Body of pancreas (tissue), 4 donors: Measurements from ENCODE around the gene CTSE. TPM values are rescaled to one million over a fixed set of nuclear protein-coding genes. Genes with fewer than 3 reads are reported as not detected.

Experiments used
- ATAC-seq: fragments of 150-250 bp; one replicate; pipeline ENCODE4 v1.9.1; 2016
- DNase-seq, 4 donors: peaks; one replicate each; pipeline ENCODE4 v3.0.0-alpha.2; 2019
- H3K27ac ChIP-seq, 4 donors: fragments of 200-600 bp; sonication (generic); 1 replicate in 3 of 4; 2 replicates in 1 of 4; pipeline versions ENCODE4 v1.5.1 to v1.6.1; 2016 to 2019; ENCODE audit warnings: mild to moderate bottlenecking in 1 of 4, mixed read lengths in 1 of 4, moderate library complexity in 1 of 4
- H3K27me3 ChIP-seq, 2 donors: fragments of 200-600 bp; sonication (generic); one replicate each; pipeline ENCODE4 v1.6.0; 2016; ENCODE audit warnings: mild to moderate bottlenecking in 1 of 2
- H3K36me3 ChIP-seq, 2 donors: fragments of 200-600 bp; sonication (generic); replicated peaks in 1 of 2; 2 replicates each; pipeline ENCODE4 v1.5.1; 2016; ENCODE audit warnings: low read depth in 2 of 2; ENCODE audit not compliant: insufficient read depth in 1 of 2
- H3K4me1 ChIP-seq: fragments of 200-600 bp; sonication (generic); one replicate; pipeline ENCODE4 v1.6.0; 2016
- H3K4me3 ChIP-seq, 2 donors: fragments of 200-600 bp; sonication (generic); 1 replicate in 1 of 2; 2 replicates in 1 of 2; pipeline ENCODE4 v1.5.1; 2016 to 2019
- H3K9me3 ChIP-seq, 3 donors: fragments of 200-600 bp; sonication (generic); 1 replicate in 2 of 3; 2 replicates in 1 of 3; pipeline ENCODE4 v1.5.1; 2016
- POLR2A ChIP-seq, 3 donors: fragments of 450-650 bp; IDR thresholded peaks; one replicate each; pipeline ENCODE4 v1.6.1; 2016; ENCODE audit warnings: antibody characterized with exemption in 3 of 3, mild to moderate bottlenecking in 2 of 3
- WGBS, 2 donors: methylation state at CpG; one replicate each; pipeline ENCODE4 v1.1.5; 2017; 5-methylcytosine and 5-hydroxymethylcytosine counted together
- intact Hi-C: fragments of 100-400 bp; cut with DNase I; formaldehyde crosslinking; loops from one replicate; pipeline ENCODE4 v1.15.1; 2023
- total RNA-seq, 2 donors: library from RNA; depleted of rRNA; stranded (reverse); fragments of >200 nt; gene quantifications; one replicate each; pipeline ENCODE4 v1.1.0, GENCODE V29; 2016
- TF ChIP-seq, protein P1 (sequence below), 7 experiments: fragments of 450-650 bp in 4 of 7; fragments of 200-600 bp in 3 of 7; sonication (generic) in 3 of 7; IDR thresholded peaks; one replicate each; pipeline ENCODE4 v1.5.1; 2016 to 2019; ENCODE audit warnings: antibody characterized with exemption in 7 of 7

The CTSE gene
- total RNA-seq, 2 donors from 2014 or later: 4.9 to 28.3 TPM

DNA sequence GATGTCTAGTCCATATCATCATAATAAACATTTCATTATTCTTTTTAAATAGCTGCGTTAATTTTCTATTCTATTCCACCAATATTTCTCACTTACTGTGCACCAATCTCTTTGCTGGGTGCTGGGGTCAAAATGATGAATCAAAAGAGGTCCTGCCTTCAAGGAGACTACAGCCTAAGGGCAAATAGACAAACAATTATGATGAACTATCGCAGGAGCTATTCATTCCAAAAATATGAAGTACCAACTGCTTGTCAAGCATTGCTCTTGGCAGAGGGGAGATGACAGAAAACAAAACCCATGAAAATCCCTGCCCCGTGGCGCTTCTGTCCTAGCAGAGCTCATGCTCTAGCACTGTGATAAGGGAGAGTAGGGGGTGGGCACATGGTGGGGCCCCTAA, 51.6 kb downstream of the CTSE start:
- H3K4me3 ChIP-seq: no peak overlapping the region
- TF ChIP-seq, protein P1, sequence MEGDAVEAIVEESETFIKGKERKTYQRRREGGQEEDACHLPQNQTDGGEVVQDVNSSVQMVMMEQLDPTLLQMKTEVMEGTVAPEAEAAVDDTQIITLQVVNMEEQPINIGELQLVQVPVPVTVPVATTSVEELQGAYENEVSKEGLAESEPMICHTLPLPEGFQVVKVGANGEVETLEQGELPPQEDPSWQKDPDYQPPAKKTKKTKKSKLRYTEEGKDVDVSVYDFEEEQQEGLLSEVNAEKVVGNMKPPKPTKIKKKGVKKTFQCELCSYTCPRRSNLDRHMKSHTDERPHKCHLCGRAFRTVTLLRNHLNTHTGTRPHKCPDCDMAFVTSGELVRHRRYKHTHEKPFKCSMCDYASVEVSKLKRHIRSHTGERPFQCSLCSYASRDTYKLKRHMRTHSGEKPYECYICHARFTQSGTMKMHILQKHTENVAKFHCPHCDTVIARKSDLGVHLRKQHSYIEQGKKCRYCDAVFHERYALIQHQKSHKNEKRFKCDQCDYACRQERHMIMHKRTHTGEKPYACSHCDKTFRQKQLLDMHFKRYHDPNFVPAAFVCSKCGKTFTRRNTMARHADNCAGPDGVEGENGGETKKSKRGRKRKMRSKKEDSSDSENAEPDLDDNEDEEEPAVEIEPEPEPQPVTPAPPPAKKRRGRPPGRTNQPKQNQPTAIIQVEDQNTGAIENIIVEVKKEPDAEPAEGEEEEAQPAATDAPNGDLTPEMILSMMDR (IDR thresholded peaks at IDR 0.05): no peak
- TF ChIP-seq POLR2A (IDR thresholded peaks at IDR 0.05): no peak
- no peak overlapping the region for H3K27ac ChIP-seq
- no peaks in the 10 kb centered on the region for H3K36me3 ChIP-seq
- DNase-seq (no peak), ATAC-seq (no peak)
- WGBS, 2 donors: 87 to 89% methylated on average over 4 of the region's 4 CpGs
- intact Hi-C loops: loop anchor here (10.0 kb wide), 1 partner anchor 307 kb away; no protein-coding TSS in a partner anchor
- peaks cover 18% of the 10 kb centered on the region for H3K4me1 ChIP-seq
- no peaks in the 10 kb centered on the region for H3K9me3 ChIP-seq
- H3K27me3 ChIP-seq: no peaks in the 10 kb centered on the region

DNA sequence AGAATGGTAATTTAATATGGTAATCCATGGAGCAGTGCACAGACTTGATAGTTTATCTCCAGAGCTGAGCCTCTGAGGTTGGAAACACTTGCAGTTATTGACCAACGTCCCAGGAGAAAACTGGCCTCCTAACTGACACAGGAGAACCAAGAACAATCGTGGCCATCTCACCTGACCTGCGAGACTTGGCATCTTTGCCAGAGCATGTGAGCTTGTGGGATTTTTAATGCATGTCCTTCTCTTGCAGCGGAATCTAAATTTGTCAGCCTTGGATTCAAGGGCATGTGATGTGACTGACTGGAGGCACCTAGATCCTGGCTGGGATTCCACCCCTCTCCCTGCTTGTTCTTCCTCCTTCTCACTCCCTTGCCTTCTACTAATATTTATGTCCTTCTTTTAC, 52.6 kb downstream of the CTSE start:
- Histone ChIP-seq H3K9me3 (no peaks in the 10 kb centered on the region), H3K27me3 (no peaks in the 10 kb centered on the region), H3K4me1 (peaks cover 8% of the 10 kb centered on the region), H3K36me3 (no peaks in the 10 kb centered on the region), H3K4me3 (no peak overlapping the region), H3K27ac (no peak overlapping the region)
- TF ChIP-seq, protein P1 (IDR thresholded peaks at IDR 0.05): no peak
- TF ChIP-seq POLR2A (IDR thresholded peaks at IDR 0.05): no peak
- no peak for ATAC-seq
- intact Hi-C loops: loop anchor here (10.0 kb wide), 1 partner anchor 306 kb away; no protein-coding TSS in a partner anchor
- 8 to 28% methylated on average over 4 of the region's 4 CpGs for WGBS, 2 donors
- DNase-seq: no peak

DNA sequence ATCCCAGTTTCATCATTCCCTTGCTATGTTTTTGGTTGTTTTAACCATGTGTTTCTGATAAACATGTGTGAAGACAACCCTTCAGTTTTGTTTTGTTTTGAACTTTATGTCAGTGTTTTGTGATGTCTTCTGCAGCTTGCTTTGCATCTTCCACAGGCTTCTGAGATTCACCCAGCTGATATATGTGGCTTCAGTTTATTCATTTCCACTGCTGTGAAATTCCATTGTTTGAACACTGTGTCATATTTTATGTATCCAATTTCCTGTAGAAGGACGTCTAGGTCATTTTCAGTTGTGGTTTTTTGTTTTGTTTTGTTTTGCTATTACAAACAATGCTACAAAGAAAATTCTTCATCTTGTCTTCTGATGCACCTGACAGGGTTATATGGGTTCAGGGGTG, 53.2 kb downstream of the CTSE start:
- intact Hi-C loops: loop anchor here (10.0 kb wide), 1 partner anchor 306 kb away; no protein-coding TSS in a partner anchor
- 15 to 16% methylated on average over 1 of the region's 1 CpG for WGBS, 2 donors
- Histone ChIP-seq H3K27me3 (no peaks in the 10 kb centered on the region), H3K9me3 (no peaks in the 10 kb centered on the region), H3K27ac (no peak overlapping the region), H3K36me3 (no peaks in the 10 kb centered on the region), H3K4me3 (no peak overlapping the region), H3K4me1 (peaks cover 8% of the 10 kb centered on the region)
- no peak for TF ChIP-seq POLR2A (IDR thresholded peaks at IDR 0.05)
- TF ChIP-seq, protein P1 (IDR thresholded peaks at IDR 0.05): no peak
- ATAC-seq (no peak), DNase-seq (no peak)

- DNase-seq: no peak
- intact Hi-C loops: no loop called here
Observed at GRCh38 chr1:205969229-205969628, 54.5 kb downstream of the CTSE start.

More at GRCh38 chr1:205969229-205969628, 54.5 kb downstream of the CTSE start:
- Histone ChIP-seq H3K4me3 (no peak overlapping the region), H3K4me1 (peaks cover 8% of the 10 kb centered on the region), H3K27ac (no peak overlapping the region), H3K36me3 (no peaks in the 10 kb centered on the region), H3K27me3 (no peaks in the 10 kb centered on the region), H3K9me3 (no peaks in the 10 kb centered on the region)
- TF ChIP-seq, protein P1 (IDR thresholded peaks at IDR 0.05): no peak
- TF ChIP-seq POLR2A (IDR thresholded peaks at IDR 0.05): no peak
- 86 to 92% methylated on average over 8 of the region's 8 CpGs for WGBS, 2 donors
- ATAC-seq: no peak
